NT2/D1 (cell line): ENCODE measurements around the gene AMTN.
"Not testable (repeated sequence)": the region's sequence is repeated elsewhere in the genome, so short reads cannot be mapped to it uniquely, and the experiment has no call there.

ENCODE experiments used
- SUZ12 ChIP-seq: IDR thresholded peaks from 2 replicates; pipeline ENCODE4 v1.6.1; 2011; ENCODE audit not compliant: insufficient read length, insufficient read depth; ENCODE audit errors: extremely low read depth
- YY1 ChIP-seq: IDR thresholded peaks from 2 replicates; pipeline ENCODE4 v1.6.1; 2011; ENCODE audit not compliant: insufficient read length, insufficient read depth
- ZNF274 ChIP-seq: IDR thresholded peaks from 2 replicates; pipeline ENCODE4 v1.6.1; 2011; ENCODE audit warnings: mild to moderate bottlenecking, low read depth, low read length

GRCh38 chr4:70501838-70502237 lies 16.5 kb upstream of the AMTN start:
- not testable (repeated sequence) for TF ChIP-seq ZNF274, YY1, SUZ12
